Measurements from ENCODE around the gene TSPEAR.
"Not testable (repeated sequence)": the region's sequence is repeated elsewhere in the genome, so short reads cannot be mapped to it uniquely, and the experiment has no call there.

TSPEAR gene

DNA sequence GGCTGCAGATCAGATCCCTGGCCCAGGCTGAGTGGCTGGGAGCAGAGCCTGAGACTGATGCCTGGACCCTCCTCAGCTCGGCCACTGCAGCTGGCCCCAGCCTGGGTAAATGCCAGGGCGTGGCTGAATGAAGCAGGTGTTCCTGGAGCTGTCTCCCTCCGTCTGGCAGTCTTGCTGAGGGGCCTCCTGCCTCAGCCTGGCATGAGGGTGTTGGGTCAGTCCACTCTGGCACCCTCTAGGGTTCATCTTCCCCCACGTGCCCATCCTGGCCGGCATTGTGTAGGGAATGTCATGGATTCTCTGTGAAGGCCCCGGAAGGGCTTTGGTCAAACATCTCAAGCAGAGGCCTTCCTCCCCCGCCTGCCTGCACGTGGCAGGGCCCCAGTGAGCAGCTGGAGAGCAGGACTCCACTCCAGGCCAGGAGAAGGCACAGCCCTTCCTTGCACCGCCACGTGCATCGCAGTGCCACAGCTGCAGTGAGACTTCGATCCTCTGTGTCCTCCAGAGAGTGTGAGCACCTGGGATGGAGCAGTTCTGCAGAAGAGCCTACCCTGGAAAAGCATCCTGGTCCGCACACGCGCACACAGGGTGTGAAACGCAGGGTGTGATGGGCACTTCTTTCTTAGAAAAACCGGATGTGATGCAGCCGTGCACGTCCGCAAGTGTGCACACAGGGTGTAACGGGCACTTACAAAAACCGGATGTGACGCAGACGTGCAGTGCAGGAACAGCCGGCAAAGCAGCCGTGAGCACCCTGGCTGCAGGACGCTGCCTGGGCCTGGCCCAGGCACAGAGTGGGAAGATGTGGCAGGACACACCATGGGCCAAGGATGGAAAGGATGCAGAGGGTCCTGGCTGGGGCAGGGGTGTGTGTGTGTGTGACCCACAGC, 142.5 kb downstream of the TSPEAR start:
- DNase-seq (ENCODE audit: low read depth in 2 of 2): no peak

DNA sequence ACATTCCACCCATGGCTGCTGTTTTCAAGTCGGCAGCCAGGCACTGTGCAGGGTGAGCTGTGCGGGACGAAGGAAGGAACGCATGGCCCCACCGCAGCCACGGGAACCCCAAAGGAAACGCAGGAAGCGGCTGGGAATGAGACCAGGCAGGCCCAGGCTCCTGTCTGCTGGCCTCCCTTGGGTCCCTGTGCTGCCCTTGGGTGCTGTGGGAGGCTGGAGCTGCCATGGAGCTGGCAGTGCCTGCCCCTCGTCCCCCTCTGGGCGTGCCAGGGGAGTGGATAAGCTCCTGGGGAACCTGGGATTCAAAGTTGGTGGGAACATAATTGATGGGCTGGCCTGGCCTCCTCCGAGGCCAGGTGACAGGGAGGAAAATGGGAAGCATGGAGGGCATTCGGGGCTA, 143.1 kb downstream of the TSPEAR start:
- no peak for DNase-seq (ENCODE audit: low read depth in 2 of 2)

DNA sequence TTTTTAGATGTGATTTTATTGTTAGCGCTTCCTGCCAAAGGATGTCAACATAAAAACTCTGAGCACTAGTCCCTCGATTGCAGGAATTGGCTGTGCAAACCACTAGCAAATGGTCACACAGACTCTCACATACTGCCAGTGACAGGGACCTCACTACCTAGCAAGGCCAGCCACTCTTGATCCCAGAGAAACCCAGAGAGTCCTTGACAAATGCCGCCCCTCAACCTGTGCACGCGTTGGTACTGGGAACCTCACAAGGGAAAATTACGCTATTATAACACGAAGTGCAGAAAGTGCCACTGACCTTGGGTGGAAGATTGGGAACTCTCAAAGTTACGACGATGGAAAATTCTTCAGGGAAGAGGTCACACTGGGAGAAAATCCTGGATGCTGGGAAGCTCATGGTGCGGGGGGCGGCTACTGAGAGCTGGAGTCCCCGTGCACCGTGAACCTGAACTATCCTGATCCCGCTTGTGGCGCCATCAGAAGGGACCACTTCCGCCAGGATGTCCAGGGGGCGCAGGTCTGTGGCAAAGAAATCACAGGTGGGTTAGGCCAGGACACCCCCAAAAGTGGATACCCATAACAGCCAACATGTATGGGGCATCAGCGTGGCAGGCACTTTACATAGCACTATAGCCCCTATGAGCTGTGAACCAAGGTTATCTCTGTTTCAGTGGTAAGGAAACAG, 143.7 kb downstream of the TSPEAR start:
- DNase-seq (ENCODE audit: low read depth in 2 of 2): no peak

DNA sequence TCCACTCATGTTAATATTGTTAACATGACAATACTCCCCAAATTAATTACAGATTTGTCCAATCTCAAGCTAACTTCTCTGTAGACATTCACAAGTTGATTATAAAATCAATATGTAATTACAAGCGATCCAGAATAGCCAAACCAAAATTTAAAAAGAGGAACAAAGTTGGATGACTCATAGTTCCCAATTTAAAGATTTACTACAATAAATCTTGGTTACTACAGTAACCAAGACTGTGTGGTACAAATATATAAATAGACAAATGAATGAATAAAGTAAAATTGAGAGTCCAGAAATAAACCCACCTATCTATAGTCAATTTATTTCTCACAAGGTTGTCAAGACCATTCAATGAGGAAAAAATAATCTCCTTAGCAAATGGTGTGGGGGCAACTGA, 145.0 kb downstream of the TSPEAR start:
- no peak for DNase-seq (ENCODE audit: low read depth in 2 of 2)

DNA sequence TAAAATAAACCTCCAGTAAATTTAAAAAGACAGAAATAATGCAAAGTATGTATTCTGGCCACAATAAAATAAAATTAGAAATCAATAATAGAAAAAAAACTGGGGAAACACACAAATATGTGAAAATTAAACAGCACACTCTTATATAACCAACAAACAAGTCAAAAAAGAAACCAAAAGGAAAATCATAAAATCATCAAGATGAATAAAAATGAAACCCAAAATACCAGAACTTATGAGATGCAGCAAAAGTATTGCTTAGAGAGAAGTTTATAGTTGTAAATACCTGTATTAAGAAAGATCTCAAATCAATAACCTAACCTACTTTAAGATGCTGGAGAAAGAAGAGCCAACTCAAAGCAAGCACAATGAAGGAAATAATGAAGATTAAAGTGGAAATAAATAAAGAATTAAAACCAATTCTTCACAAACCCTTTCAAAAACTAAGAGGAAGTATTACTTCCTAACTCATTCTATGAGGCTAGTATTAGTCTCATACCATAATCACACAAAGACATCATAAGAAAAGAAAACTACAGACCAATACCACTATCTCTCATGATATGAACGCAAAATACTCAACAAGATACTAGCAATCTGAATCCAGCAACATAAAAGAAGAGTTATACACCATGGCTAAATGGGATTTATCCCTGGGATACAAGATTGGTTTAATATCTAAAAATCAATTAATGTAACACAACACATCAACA, 146.3 kb downstream of the TSPEAR start:
- DNase-seq (ENCODE audit: low read depth in 2 of 2): no peak

DNA sequence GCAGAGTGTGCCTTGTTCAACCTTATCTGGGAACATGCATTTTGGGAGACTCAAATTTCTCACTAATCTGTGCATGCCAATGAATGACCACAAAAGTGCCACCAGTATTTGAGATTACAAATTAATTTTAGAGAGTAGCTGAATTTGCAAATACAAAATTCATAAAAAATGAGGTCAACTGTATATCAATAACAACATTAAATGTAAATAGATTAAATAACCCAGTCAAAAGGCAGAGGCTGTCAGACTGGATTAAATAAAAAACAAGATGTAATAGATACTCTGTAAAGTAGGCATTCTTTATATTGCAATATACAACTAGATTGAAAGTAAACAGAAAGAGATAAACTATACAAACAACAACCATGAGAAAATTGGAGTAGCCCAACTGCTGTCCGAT, 147.3 kb downstream of the TSPEAR start:
- DNase-seq (ENCODE audit: low read depth in 2 of 2): no peak

DNA sequence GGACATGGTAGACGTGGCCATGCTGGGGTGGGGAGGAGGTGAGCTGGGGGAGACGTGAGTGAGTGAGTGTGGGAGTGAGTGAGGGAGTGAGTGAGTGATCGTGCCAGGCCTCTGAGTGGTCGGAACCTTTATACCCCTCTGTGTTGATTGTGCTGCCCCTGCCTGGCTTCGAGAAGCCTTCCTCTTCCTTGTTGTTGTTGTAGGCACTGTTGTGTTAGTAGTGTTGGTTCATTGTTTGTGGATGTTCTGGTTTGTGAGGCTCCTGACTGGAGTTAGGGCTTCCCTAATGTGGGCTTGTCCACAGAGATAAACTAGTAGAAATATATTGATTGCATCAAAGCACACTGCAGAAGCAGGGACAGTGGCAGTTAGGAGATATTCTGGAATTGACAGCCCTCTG, 152.7 kb downstream of the TSPEAR start, which contains the start of gene KRTAP10-3:
Gene KRTAP10-3 (minus strand): TSS at position 101 of the 400 bp plus-strand sequence. CDS start 80 bp downstream, at position 21.
- DNase-seq (ENCODE audit: low read depth in 2 of 2): no peak

DNA sequence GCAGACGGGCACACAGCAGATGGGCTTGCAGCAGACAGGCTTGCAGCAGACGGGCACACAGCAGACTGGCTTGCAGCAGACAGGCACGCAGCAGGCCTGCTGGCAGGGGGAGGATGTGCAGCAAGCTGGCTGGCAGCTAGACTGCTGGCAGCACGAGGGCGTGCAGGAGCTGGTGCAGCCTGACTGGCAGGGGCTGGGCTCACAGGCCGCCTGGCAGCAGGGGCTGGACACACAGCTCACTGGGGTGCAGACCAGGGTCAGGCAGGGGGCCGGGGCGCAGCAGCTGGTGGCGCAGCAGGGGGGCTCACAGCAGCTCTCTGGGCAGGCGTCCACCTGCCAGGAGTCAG, 153.1 kb downstream of the TSPEAR start:
- not testable (repeated sequence) for DNase-seq (ENCODE audit: low read depth in 2 of 2)

DNA sequence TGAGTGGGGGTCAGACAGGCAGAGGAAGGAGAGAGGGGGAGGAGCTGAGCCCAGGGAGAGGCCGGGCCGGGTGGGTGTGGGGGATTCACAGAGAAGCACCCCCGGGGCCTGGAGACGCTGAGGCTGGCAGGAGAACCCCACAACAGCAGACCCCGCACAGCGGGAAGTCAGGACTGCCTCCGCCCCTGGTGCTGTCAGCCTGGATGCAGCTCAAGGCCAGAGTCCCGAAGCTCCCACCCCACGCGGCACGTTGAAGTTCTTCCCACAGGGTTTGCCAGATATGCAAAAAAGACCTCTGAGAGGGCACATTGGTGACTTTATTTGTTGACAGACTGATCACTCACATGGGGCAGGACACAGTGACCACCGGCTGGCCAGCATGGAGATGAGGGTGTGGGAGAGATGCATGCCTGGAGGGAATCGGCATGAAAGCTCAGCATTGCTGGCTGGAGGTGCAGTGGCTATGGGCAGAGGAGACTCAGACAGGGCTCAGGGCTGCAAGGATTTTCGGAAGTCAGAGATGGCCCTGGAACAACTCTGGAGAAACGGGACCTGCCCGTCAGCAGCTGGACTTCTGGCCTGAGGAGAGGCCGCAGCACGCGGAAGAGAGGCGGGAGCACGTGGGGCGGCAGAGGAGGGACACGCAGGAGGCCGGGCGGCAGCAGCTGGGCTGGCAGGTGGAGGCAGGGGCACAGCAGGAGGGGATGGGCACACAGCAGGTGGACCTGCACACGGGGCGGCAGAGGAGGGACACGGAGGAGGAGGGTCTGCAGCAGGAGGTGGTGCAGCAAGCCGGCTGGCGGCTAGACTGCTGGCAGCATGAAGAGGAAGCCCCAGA, 153.7 kb downstream of the TSPEAR start:
- DNase-seq (ENCODE audit: low read depth in 2 of 2): no peak

DNA sequence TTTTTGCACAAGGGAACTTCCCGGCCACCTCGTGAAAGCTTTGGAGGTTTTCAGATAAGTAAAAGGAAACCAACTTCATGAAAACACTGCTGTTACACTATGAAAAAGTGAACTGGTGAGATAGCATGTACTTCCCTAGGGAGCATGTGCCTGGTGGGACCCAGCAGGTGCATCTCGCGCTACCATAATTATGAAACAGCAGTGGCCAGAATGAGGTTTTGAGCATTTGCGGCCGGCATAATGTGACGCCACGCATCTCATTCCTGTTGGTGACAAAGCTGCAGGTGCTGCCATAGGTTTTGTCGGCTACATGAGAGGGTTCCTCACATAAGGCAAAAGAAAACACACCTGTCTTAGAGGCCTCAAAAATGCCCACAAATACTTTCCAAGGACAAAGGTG, 154.5 kb downstream of the TSPEAR start:
- no peak for DNase-seq (ENCODE audit: low read depth in 2 of 2)

DNA sequence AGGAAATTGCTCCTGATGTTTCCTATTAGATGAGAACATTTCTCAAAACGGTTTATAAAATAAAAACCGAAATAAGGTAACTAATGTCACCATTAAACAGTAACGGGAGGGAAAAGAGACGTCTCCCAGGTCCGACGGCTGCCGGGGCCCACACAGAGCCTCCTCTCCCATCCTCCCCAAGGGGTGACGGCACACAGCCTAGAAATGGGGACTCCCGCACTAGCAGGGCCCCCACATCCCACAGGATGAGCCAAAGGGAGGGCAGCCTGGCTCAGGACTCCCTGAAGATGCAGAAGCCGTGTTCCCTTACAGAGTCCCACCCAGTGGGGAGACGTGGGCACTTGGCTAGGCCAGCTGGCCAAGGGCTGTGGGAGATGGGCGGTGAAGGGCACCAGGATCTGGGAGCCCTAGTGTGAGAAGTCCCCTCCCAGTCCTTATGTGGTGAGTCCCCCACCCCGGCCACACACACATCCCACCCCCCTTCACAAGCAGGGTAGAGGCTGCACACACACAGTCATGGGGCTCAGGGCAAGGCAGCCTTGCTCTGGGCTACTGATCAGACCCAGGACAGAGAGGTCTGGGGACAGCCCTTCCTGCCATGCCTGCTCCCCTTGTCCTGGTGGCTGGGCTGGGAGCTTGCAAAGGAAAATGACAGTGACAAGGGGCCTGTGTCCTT, 156.0 kb downstream of the TSPEAR start:
- DNase-seq (ENCODE audit: low read depth in 2 of 2): no peak

DNA sequence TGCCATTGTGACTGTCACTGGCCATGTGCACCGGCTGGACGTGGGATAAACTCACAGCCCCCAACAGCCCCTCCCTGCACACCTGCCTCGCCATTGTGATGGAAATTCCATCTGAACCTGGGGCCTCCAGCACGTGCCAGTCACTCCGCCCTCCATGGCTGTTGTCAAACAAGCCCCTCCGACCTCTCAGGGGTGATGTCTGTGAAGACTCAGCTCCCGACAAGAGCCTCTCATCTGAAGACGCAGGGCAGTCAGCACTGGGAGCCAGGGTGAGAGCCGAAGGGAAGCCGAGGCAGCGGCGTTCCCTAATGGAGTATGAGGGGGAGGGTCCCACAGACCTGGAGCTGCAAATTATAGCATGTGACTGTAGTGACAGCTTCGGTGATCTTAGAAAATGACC, 158.7 kb downstream of the TSPEAR start:
- DNase-seq (ENCODE audit: low read depth in 2 of 2): no peak

DNA sequence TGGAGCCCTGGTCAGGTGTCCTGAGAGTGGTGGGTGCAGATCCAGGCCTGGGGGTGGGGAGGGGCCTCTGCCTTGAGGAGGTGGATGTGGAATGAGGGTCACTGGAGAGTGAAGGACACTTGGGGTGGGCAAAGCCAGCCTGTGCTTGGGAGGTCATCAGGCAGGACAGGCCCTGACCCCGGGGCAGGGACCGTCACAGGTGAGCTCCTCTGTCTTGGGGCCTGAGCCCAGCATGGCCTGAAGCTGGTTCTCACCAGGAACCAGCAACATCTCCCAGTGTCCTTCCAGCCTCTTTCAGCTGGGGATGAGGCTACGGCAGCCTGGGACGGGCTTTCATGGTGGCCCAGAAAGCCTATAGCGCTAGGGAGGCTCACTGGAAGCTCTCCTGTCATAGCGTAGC, 159.2 kb downstream of the TSPEAR start:
- no peak for DNase-seq (ENCODE audit: low read depth in 2 of 2)

DNA sequence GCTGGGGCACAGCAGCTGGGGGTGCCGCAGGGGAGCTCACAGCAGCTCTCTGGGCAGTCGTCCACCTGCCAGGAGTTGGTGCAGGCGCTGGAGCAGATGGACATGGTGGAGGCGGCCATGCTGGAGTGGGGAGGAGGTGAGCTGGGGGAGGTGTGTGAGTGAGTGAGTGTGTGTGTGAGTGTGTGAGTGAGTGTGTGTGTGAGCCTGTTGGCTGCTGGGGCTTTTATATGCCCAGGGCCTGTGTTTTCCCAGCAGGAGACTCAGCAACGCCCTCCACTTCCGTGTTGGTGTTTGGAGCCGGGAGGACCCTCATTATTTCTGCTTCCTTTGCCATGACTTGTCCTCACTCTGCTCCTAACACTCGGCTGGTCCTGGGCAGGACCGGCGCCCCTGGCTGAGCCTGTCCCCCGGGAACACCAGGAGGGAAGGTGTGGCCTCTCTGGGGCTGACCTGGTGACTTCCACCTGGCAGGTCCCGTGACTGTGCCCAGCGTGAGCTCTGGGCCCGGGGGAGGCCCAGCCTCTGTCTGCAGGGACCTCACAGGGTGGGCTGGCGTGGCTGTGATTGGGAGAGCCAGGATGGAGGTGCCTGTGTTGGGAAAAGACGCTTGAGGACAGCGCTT, 159.9 kb downstream of the TSPEAR start, which contains the start of gene KRTAP10-2:
Gene KRTAP10-2 (minus strand): TSS at position 166 of the 622 bp plus-strand sequence. CDS start 47 bp downstream, at position 119.
- no peak for DNase-seq (ENCODE audit: low read depth in 2 of 2)

DNA sequence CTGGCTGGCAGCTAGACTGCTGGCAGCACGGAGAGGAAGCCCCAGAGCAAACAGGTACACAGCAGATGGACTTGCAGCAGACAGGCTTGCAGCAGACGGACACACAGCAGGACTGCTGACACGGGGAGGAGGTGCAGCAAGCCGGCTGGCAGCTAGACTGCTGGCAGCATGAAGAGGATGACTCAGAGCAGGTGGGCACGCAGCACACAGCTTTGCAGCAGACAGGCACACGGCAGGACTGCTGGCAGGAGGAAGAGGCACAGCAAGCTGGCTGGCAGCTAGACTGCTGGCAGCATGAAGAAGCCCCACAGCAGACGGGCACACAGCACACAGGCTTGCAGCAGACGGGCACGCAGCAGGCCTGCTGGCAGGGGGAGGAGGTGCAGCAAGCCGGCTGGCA, 160.6 kb downstream of the TSPEAR start:
- DNase-seq (ENCODE audit: low read depth in 2 of 2): no peak

DNA sequence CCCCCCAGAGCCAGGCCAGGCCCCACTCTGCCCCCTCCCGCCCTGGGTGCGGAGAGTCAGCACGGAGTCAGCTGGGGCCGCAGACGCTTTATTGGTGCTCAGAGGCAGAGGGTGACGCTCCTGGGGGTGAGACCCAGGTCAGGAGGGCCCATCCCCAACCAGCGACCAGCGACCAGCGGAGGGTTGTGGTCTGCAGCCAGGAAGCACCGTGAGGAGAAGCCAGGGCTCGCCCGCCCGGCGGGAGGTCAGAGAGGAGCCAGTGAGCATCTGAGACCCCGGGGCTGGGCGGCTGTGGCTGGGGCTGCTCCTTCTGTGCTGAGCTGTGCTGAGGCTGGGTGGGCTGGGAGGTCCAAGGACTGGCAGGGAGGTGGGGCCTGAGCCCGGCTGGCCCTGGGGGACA, 161.1 kb downstream of the TSPEAR start:
- not testable (repeated sequence) for DNase-seq (ENCODE audit: low read depth in 2 of 2)

DNA sequence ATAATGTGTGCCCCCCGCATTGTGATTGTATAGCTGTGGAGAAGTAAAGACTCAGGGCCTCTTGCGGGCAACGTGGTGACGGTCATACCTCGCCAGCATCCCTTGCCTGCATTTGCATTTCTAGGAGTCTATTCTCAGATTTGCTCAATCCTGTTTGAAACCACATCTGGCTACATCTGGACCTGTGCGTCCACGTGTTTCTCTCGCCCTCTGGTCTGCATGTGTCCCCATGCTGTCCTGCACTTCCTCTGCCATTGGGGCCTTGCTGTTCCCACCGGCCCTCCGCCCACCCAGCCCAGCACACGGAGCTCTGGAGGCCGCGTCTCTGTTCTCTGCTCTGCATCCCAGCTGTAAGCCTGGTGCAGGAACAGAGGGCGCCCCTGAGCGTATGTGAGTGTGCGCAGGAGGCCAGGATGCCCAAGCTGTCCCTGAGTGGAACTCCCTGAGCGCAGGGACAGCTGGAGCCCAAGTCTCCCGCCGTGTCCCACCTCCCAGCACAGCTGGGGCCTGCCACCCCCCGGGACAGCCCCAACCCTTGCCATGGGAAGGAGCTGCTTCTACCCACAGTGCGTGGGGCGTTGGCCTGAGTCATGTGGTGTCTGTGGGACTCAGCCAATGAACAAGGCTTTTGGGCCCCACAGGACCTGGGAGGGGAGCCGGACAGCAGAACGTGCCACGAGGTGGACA, 161.7 kb downstream of the TSPEAR start:
- no peak for DNase-seq (ENCODE audit: low read depth in 2 of 2)

DNA sequence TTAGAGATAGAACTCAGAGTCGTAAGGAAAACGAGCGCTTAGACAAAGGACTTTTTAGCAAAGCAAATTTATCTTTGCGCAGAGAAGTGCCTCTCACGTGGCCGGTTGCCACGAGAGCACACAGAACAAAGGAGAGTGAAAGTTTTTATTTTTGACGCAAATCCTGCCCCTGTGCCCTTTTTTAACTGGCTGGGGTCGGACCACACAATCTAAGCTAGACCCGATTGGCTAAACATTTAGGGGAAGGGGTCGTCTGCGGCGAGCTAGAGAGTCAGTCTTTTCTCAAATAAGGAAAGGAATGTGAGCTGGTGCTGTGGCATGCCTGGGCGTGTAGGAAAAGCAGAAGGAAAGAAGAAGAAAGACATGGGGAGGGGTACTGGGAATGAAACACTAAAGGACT, 162.4 kb downstream of the TSPEAR start:
- DNase-seq (ENCODE audit: low read depth in 2 of 2): no peak

DNA sequence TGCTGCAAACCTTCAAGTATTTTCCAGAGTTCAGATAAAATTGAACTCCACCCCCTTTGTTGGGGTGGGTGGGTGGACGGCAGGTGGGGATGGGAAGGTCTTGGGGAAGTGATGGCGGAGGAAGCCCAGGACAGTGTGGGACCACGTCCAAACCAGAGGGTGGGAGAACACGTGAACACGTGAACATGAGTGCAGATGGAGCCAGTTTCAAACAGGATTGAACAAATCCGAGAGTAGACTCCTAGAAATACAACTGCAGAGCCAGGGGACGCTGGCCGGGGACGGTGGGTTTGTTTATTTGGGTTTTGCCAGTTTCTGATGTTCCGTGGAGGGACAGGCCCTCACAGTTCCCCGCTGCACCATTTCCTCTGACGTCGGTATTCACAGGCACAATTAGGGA, 163.0 kb downstream of the TSPEAR start:
- no peak for DNase-seq (ENCODE audit: low read depth in 2 of 2)

Measured in stimulated activated CD4-positive, alpha-beta T cell treated with anti-CD3 and anti-CD28 coated beads, Interleukin-4, amount 100 ng/mL, for 48 hours (primary cell).